NB4 (cell line): ENCODE data around the gene NCOA3.

ENCODE experiments used
- CTCF ChIP-seq: IDR thresholded peaks from one replicate; pipeline ENCODE4 v1.5.1; 2012; ENCODE audit warnings: low read depth, low read length
- POLR2A ChIP-seq: IDR thresholded peaks from 2 replicates; pipeline ENCODE4 v1.6.1; 2011; ENCODE audit warnings: mild to moderate bottlenecking; ENCODE audit not compliant: insufficient read length; ENCODE audit errors: extremely low read depth

GRCh38 chr20:47673671-47673955, 171.9 kb downstream of the NCOA3 start:
- TF ChIP-seq CTCF (no peak), POLR2A (no peak)
